AG04450 (cell line): ENCODE data around the gene LTBP1. TPM values are rescaled to one million over a fixed set of nuclear protein-coding genes. Genes with fewer than 3 reads are reported as not detected.

Source experiments
- CTCF ChIA-PET: fragments of 300-600, 350-600 bp; formaldehyde crosslinking; extraction: SDS; loops from one replicate; lab custom pipeline; 2022; ENCODE audit warnings: antibody characterized with exemption, inconsistent platforms; lab: Charles Lee
- POLR2A ChIA-PET: fragments of 350-600 bp; formaldehyde crosslinking; extraction: SDS; loops from one replicate; lab custom pipeline; 2021; ENCODE audit warnings: antibody characterized with exemption, inconsistent platforms; lab: Yijun Ruan, JAX
- DNase-seq: peaks from one replicate; pipeline ENCODE4 v3.0.0-alpha.2; 2011; ENCODE audit warnings: low read depth, low spot score
- H3K27ac ChIP-seq: one replicate; pipeline ENCODE4 v1.5.1; 2012; ENCODE audit warnings: low read depth, low read length, control low read depth
- H3K27me3 ChIP-seq: one replicate; pipeline ENCODE4 v1.6.0; 2012; ENCODE audit warnings: low read length; ENCODE audit not compliant: control insufficient read depth, insufficient read depth
- H3K4me3 ChIP-seq: 2 replicates; pipeline ENCODE4 v1.5.1; 2011; ENCODE audit warnings: mild to moderate bottlenecking, low read depth, low read length, control low read depth
- H3K9me3 ChIP-seq: 2 replicates; pipeline ENCODE4 v1.5.1; 2012; ENCODE audit warnings: low read length; ENCODE audit not compliant: control insufficient read depth, insufficient read depth
- polyA plus RNA-seq: library from polyadenylated mRNA; depleted of rRNA; stranded (reverse); fragments of >200 nt; gene quantifications from 2 replicates; pipeline ENCODE4 v1.2.3, GENCODE V29; 2011
- TF ChIP-seq, protein P1 (sequence below): IDR thresholded peaks from 2 replicates; pipeline ENCODE4 v1.5.1; 2011; ENCODE audit warnings: low read depth, low read length, control low read depth, inconsistent platforms

The LTBP1 gene
- polyA plus RNA-seq, 1 experiment, result 517 TPM

DNA sequence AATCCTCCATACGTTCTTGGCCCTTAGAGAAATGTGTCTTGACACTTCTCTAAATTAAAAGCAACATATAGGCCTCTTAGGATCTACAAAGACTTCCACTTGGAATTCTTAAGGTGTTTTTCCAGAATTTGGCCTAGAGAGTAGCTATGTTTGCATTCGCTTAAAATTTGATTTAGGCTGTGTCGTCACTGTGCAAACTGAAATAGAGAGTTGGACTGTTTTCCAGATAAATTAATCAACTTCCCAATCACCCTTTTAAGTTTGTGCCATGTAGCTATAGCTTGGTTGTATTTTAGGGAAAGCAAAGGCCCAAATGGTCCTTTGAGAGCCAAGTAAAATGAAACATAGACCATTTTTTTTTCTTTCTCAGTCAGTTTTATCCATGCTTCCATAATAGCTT lies 401.1 kb downstream of the LTBP1 start:
- no peaks in the 10 kb centered on the region for H3K27me3 ChIP-seq
- H3K4me3 ChIP-seq, result no peak overlapping the region
- TF ChIP-seq, protein P1, sequence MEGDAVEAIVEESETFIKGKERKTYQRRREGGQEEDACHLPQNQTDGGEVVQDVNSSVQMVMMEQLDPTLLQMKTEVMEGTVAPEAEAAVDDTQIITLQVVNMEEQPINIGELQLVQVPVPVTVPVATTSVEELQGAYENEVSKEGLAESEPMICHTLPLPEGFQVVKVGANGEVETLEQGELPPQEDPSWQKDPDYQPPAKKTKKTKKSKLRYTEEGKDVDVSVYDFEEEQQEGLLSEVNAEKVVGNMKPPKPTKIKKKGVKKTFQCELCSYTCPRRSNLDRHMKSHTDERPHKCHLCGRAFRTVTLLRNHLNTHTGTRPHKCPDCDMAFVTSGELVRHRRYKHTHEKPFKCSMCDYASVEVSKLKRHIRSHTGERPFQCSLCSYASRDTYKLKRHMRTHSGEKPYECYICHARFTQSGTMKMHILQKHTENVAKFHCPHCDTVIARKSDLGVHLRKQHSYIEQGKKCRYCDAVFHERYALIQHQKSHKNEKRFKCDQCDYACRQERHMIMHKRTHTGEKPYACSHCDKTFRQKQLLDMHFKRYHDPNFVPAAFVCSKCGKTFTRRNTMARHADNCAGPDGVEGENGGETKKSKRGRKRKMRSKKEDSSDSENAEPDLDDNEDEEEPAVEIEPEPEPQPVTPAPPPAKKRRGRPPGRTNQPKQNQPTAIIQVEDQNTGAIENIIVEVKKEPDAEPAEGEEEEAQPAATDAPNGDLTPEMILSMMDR, result no peak
- H3K9me3 ChIP-seq, result no peaks in the 10 kb centered on the region
- DNase-seq, result no peak
- POLR2A ChIA-PET, result no interaction called here
- H3K27ac ChIP-seq, result no peak overlapping the region
- CTCF ChIA-PET, result interaction anchor here (0.6 to 1.1 kb wide), 3 partner anchors 32 to 48 kb away, joined by 3 to 4 read pairs (median 4); no protein-coding TSS in a partner anchor

DNA sequence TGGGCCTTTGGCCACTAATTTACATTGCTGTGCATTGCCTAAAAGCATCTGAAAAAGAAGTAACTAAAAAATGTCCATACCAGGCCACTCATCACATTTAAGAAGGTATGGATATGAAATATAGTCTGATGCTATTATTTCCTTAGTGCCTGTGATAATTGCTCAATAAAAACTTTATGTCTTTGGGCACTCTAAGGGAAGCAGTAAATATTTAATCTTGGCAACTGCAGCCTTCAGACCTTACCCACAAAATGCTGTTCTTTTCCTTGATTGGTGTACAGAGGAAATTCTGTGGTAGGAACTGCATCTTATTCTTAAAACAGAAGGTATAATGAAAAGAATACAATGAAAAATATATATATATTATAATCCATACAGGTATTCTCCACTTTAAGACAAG lies 403.9 kb downstream of the LTBP1 start:
- no peak overlapping the region for H3K27ac ChIP-seq
- CTCF ChIA-PET, result interaction anchor here (0.7 to 1.9 kb wide), 2 partner anchors 45 to 578 kb away, joined by 3 to 4 read pairs; no protein-coding TSS in a partner anchor
- TF ChIP-seq, protein P1, result no peak
- POLR2A ChIA-PET, result no interaction called here
- H3K4me3 ChIP-seq, result no peak overlapping the region
- H3K9me3 ChIP-seq, result peaks cover 9% of the 10 kb centered on the region; the same call in 1 of the 2 replicates
- no peak for DNase-seq
- H3K27me3 ChIP-seq, result no peaks in the 10 kb centered on the region

DNA sequence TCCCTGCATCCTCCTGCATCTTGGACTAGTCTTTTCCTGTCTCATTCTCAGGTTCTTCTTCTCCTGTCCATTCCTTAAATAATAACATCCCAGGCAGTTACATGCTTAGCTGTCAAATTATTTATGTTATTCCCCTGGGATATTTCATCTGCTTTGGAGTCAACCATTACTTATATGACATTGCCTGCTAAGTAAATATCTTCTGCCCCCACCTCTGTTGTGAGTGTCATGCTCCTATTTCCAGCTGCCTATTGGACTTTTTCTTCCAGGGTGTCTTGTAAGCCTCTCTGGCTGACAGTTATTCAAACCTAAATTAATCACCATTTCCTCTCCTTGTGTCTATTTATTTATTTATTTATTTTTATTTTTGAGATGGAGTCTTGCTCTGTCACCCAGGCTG lies 405.0 kb downstream of the LTBP1 start:
- no peaks in the 10 kb centered on the region for H3K27me3 ChIP-seq
- CTCF ChIA-PET, result interaction anchor here (0.7 to 1.1 kb wide), 2 partner anchors 124 to 232 kb away, joined by 3 to 4 read pairs; no protein-coding TSS in a partner anchor
- TF ChIP-seq, protein P1, result no peak

DNA sequence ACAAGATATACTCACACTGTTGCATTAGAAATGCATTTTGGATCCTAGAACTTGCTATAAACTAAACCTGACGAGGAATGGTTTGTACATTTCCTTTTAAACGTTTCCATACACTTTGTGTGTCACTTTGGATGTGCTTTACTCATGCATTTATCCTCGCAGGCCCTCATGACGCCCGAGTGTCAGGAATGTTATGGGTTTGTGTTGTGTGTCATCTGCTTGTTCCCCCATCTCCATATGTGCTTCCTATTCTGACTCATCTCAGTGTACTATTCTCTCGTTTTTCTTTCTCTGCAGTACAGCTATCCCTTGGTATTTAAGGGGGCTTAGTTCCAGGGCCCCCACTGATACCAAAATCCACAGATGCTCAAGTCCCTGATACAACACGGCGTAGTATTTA lies 408.2 kb downstream of the LTBP1 start:
- no peak overlapping the region for H3K27ac ChIP-seq
- CTCF ChIA-PET, result no interaction called here
- TF ChIP-seq, protein P1, result no peak
- H3K27me3 ChIP-seq, result no peaks in the 10 kb centered on the region
- H3K9me3 ChIP-seq, result peaks cover 17% of the 10 kb centered on the region
- POLR2A ChIA-PET, result no interaction called here
- H3K4me3 ChIP-seq, result no peak overlapping the region
- no peak for DNase-seq

More for the DNA sequence above, 405.0 kb downstream of the LTBP1 start:
- no peak overlapping the region for H3K27ac ChIP-seq
- H3K9me3 ChIP-seq, result peaks cover 17% of the 10 kb centered on the region
- no peak for DNase-seq
- H3K4me3 ChIP-seq, result no peak overlapping the region
- POLR2A ChIA-PET, result no interaction called here

DNA sequence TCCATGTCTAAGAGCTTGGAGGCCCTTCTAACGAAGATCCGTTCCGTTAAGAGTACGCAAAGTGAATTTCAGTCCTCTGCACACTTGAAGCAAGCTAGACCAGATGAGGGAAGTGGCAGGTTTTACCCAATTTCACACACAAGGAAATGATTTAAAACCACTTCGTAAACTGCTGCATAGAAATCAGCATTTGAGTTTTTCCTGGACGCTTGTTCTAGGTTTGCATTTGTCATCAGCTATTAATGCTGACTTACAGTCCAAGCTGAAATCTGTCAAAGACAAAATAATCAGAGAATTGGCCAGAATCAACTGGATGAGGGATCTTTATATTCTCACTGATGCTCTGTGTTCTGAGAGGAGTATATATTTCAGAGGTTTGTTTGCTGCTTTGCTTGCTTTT lies 412.1 kb downstream of the LTBP1 start:
- ChIA-PET POLR2A (no interaction called here), CTCF (interaction anchor here (0.8 to 2.3 kb wide), 3 partner anchors 13 to 224 kb away, joined by 3 to 6 read pairs (median 3); no protein-coding TSS in a partner anchor)
- H3K27ac ChIP-seq, result no peak overlapping the region
- H3K4me3 ChIP-seq, result no peak overlapping the region
- TF ChIP-seq, protein P1, result no peak
- peaks cover 17% of the 10 kb centered on the region for H3K9me3 ChIP-seq
- no peaks in the 10 kb centered on the region for H3K27me3 ChIP-seq
- DNase-seq, result no peak
